Esophagus squamous epithelium (tissue), 5 donors: ENCODE results near the gene SLC6A19. TPM values are rescaled to one million over a fixed set of nuclear protein-coding genes. Genes with fewer than 3 reads are reported as not detected.

ENCODE experiments used
- DNase-seq: peaks from one replicate; lab custom pipeline; 2025; lab: John Stamatoyannopoulos, UW
- H3K27ac ChIP-seq, 4 donors: fragments of 200-600 bp; sonication (generic); one replicate each; pipeline ENCODE4 v1.5.1; 2016 to 2019; ENCODE audit warnings: mild to moderate bottlenecking in 1 of 4
- H3K27me3 ChIP-seq, 4 donors: fragments of 200-600 bp; sonication (generic); 1 replicate in 3 of 4; 2 replicates in 1 of 4; pipeline versions ENCODE4 v1.5.1 to v1.6.0; 2017 to 2021; ENCODE audit warnings: antibody characterized with exemption in 1 of 4
- H3K36me3 ChIP-seq, 3 donors: fragments of 200-600 bp; sonication (generic); one replicate each; pipeline ENCODE4 v1.5.1; 2016 to 2019
- H3K4me1 ChIP-seq, 3 donors: fragments of 200-600 bp; sonication (generic); one replicate each; pipeline ENCODE4 v1.5.1; 2017 to 2019
- H3K4me3 ChIP-seq, 4 donors: fragments of 200-600 bp; sonication (generic); 1 replicate in 3 of 4; 2 replicates in 1 of 4; pipeline ENCODE4 v1.5.1; 2016 to 2019; ENCODE audit warnings: mild to moderate bottlenecking in 2 of 4, moderate library complexity in 1 of 4
- H3K9me3 ChIP-seq, 3 donors: fragments of 200-600 bp; sonication (generic); one replicate each; pipeline ENCODE4 v1.5.1; 2016 to 2019
- CTCF ChIP-seq, 6 experiments: fragments of 450-650 bp in 4 of 6; fragments of 200-600 bp in 2 of 6; sonication (generic) in 2 of 6; IDR thresholded peaks; one replicate each; pipeline ENCODE4 v1.5.1; 2016 to 2019; ENCODE audit warnings: antibody characterized with exemption in 6 of 6, mild to moderate bottlenecking in 4 of 6, moderate library complexity in 4 of 6
- POLR2A ChIP-seq, 4 donors: fragments of 450-650 bp; IDR thresholded peaks; one replicate each; pipeline ENCODE4 v1.6.1; 2017; ENCODE audit warnings: antibody characterized with exemption in 4 of 4, mild to moderate bottlenecking in 4 of 4, moderate library complexity in 3 of 4
- WGBS, 2 donors: methylation state at CpG; one replicate each; pipeline ENCODE4 v1.1.5; 2018; 5-methylcytosine and 5-hydroxymethylcytosine counted together
- intact Hi-C: fragments of 100-400 bp; cut with DNase I; formaldehyde crosslinking; loops from one replicate; pipeline ENCODE4 v1.15.0; 2022
- total RNA-seq, 4 donors: library from RNA; depleted of rRNA; stranded (reverse); fragments of >200 nt; gene quantifications; one replicate each; pipeline ENCODE4 v1.1.0, GENCODE V29; 2016
- donor health status: DM: yes; HTN: yes; CAD: no.

The SLC6A19 gene
- total RNA-seq, 4 donors from 2014 or later = not detected

- Histone ChIP-seq H3K4me1 (no peaks in the 10 kb centered on the region), H3K4me3 (no peak overlapping the region), H3K9me3 (no peaks in the 10 kb centered on the region), H3K36me3 (no peaks in the 10 kb centered on the region), H3K27ac (no peak overlapping the region), H3K27me3 (peaks cover 0 to 86% (median 0%) of the 10 kb centered on the region in 4 donors)
- WGBS, 2 donors = 63 to 65% methylated on average over 6 of the region's 6 CpGs
- intact Hi-C loops = no loop called here
- TF ChIP-seq POLR2A (IDR thresholded peaks at IDR 0.05) = no peak
- no peak for TF ChIP-seq CTCF (IDR thresholded peaks at IDR 0.05)
- DNase-seq = no peak
These were observed 6.2 kb downstream of the SLC6A19 start for GRCh38 chr5:1207555-1207954.

- Histone ChIP-seq H3K4me1 (no peaks in the 10 kb centered on the region), H3K9me3 (no peaks in the 10 kb centered on the region), H3K36me3 (no peaks in the 10 kb centered on the region), H3K27me3 (peaks cover 0 to 79% (median 0%) of the 10 kb centered on the region in 4 donors), H3K27ac (no peak overlapping the region), H3K4me3 (no peak overlapping the region)
- TF ChIP-seq CTCF (IDR thresholded peaks at IDR 0.05) (no peak), POLR2A (IDR thresholded peaks at IDR 0.05) (no peak)
- 71% methylated on average over 9 of the region's 17 CpGs; no CpG with 5 or more reads in 1 of the 2 donors for WGBS, 2 donors
- DNase-seq = no peak
- intact Hi-C loops = no loop called here
These were observed 6.9 kb downstream of the SLC6A19 start for GRCh38 chr5:1208221-1208742.

- no peaks in the 10 kb centered on the region for H3K9me3 ChIP-seq
- H3K36me3 ChIP-seq = no peaks in the 10 kb centered on the region
- no peaks in the 10 kb centered on the region for H3K4me1 ChIP-seq
- H3K27ac ChIP-seq = no peak overlapping the region
- intact Hi-C loops = no loop called here
- TF ChIP-seq CTCF (IDR thresholded peaks at IDR 0.05) = peak in 3 of 6 experiments; percentile 6 to 33 (median 7)
- no peak for TF ChIP-seq POLR2A (IDR thresholded peaks at IDR 0.05)
- H3K27me3 ChIP-seq = peaks cover 0 to 73% (median 0%) of the 10 kb centered on the region in 4 donors
- WGBS, 2 donors = 58 to 62% methylated on average over 4 to 7 of the region's 24 CpGs
- no peak overlapping the region for H3K4me3 ChIP-seq
- DNase-seq = no peak
These were observed 7.5 kb downstream of the SLC6A19 start for GRCh38 chr5:1208743-1209488.

GRCh38 chr5:1209489-1209852 is 8.1 kb downstream of the SLC6A19 start:
- WGBS, 2 donors = 32 to 69% methylated on average over 2 of the region's 2 CpGs
- Histone ChIP-seq H3K4me1 (no peaks in the 10 kb centered on the region), H3K9me3 (no peaks in the 10 kb centered on the region), H3K27ac (no peak overlapping the region), H3K4me3 (no peak overlapping the region), H3K27me3 (peaks cover 0 to 67% (median 0%) of the 10 kb centered on the region in 4 donors), H3K36me3 (no peaks in the 10 kb centered on the region)
- TF ChIP-seq POLR2A (IDR thresholded peaks at IDR 0.05) = no peak
- TF ChIP-seq CTCF (IDR thresholded peaks at IDR 0.05) = no peak
- intact Hi-C loops = no loop called here
- no peak for DNase-seq
